ENCODE measurements around the gene RASGEF1C. TPM values are rescaled to one million over a fixed set of nuclear protein-coding genes. Genes with fewer than 3 reads are reported as not detected.

RASGEF1C gene
- total RNA-seq, 6 experiments from 2014 or later = 0.64 TPM; not detected in 5

- DNase-seq (peak in 1 of 3 donors; percentile 48), ATAC-seq (peak in 3 of 4 donors; percentile 36 to 59 (median 52))
- Histone ChIP-seq H3K9me3 (no peaks in the 10 kb centered on the region), H3K27ac (no peak overlapping the region), H3K36me3 (no peaks in the 10 kb centered on the region), H3K4me1 (no peaks in the 10 kb centered on the region), H3K27me3 (no peaks in the 10 kb centered on the region), H3K4me3 (no peak overlapping the region)
- 57% methylated on average over 3 of the region's 39 CpGs for WGBS (ENCODE audit: insufficient coverage, low coverage, low lambda C conversion rate, missing lambda C conversion rate)
- intact Hi-C loops (cut with DNase I) = no loop called here
- TF ChIP-seq POLR2A (IDR thresholded peaks at IDR 0.05) (no peak), CTCF (IDR thresholded peaks at IDR 0.05) (peak in 1 of 4 donors; percentile 5)
Measured at GRCh38 chr5:180161420-180162303, 47.3 kb downstream of the RASGEF1C start.

DNA sequence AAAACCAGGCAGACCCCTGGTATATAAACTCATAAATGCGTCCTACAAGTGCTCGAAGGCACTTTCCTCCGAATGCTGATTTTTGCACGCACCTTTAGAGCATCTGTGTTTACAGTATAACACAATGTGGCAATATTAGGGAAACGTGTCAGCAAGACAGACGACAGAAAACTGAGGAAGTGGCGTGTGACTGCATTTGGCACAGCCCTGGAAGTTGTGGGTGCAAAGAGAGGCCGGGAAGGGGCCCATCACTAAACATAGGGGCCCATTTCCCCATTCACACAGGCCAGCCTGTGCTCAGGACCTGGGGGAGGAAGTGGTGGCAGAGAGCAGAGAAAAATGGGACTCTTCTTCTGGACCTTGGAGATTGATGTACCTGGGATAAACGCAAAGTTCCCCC is 48.2 kb downstream of the RASGEF1C start:
- Histone ChIP-seq H3K36me3 (no peaks in the 10 kb centered on the region), H3K27ac (no peak overlapping the region), H3K27me3 (no peaks in the 10 kb centered on the region), H3K9me3 (no peaks in the 10 kb centered on the region), H3K4me3 (no peak overlapping the region), H3K4me1 (no peaks in the 10 kb centered on the region)
- DNase-seq (peak in 1 of 3 donors; percentile 27), ATAC-seq (peak; percentile 42 to 70 (median 54))
- WGBS (ENCODE audit: insufficient coverage, low coverage, low lambda C conversion rate, missing lambda C conversion rate) = 52% methylated on average over 9 of the region's 9 CpGs
- TF ChIP-seq CTCF (IDR thresholded peaks at IDR 0.05) = no peak
- TF ChIP-seq POLR2A (IDR thresholded peaks at IDR 0.05) = no peak
- intact Hi-C loops (cut with DNase I) = no loop called here

DNA sequence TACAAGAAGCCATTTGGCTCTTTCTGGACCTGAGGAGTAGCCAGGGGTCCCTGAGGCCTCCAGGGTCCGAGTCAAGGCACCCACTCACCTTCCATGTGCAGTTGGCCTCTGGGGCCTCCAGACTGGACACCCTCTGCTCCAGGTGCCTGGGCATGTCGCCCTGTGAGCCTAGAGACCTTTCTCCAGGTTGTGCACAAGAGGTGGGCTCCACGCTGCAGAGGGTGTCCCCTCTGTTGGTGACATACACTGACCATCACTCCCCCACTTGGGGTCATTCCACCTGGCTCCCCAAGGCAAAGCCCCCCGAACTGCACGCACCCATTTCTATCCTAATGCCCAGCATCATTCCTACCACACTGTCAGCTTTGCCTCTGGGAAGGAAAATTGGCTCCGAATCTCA is 48.8 kb downstream of the RASGEF1C start:
- Histone ChIP-seq H3K27ac (no peak overlapping the region), H3K4me3 (no peak overlapping the region), H3K9me3 (no peaks in the 10 kb centered on the region), H3K27me3 (no peaks in the 10 kb centered on the region), H3K4me1 (no peaks in the 10 kb centered on the region), H3K36me3 (no peaks in the 10 kb centered on the region)
- intact Hi-C loops (cut with DNase I) = no loop called here
- TF ChIP-seq CTCF (IDR thresholded peaks at IDR 0.05) = no peak
- TF ChIP-seq POLR2A (IDR thresholded peaks at IDR 0.05) = no peak
- WGBS (ENCODE audit: insufficient coverage, low coverage, low lambda C conversion rate, missing lambda C conversion rate) = 65% methylated on average over 2 of the region's 6 CpGs
- DNase-seq = peak in 1 of 3 donors; percentile 39
- ATAC-seq = no peak

GRCh38 chr5:180159756-180160155 is 49.3 kb downstream of the RASGEF1C start:
- H3K9me3 ChIP-seq = no peaks in the 10 kb centered on the region
- no peak for ATAC-seq
- intact Hi-C loops (cut with DNase I) = no loop called here
- H3K36me3 ChIP-seq = no peaks in the 10 kb centered on the region
- no peaks in the 10 kb centered on the region for H3K4me1 ChIP-seq
- no peak overlapping the region for H3K27ac ChIP-seq
- H3K4me3 ChIP-seq = no peak overlapping the region
- TF ChIP-seq CTCF (IDR thresholded peaks at IDR 0.05) = no peak
- TF ChIP-seq POLR2A (IDR thresholded peaks at IDR 0.05) = no peak
- DNase-seq = peak in 1 of 3 donors; percentile 15
- H3K27me3 ChIP-seq = no peaks in the 10 kb centered on the region
- WGBS (ENCODE audit: insufficient coverage, low coverage, low lambda C conversion rate, missing lambda C conversion rate) = 26% methylated on average over 3 of the region's 8 CpGs
